Measurements from ENCODE around the gene TUT4. TPM values are rescaled to one million over a fixed set of nuclear protein-coding genes. Genes with fewer than 3 reads are reported as not detected.

The TUT4 gene
- total RNA-seq, 1 donor from 2014 or later, result 158 TPM

DNA sequence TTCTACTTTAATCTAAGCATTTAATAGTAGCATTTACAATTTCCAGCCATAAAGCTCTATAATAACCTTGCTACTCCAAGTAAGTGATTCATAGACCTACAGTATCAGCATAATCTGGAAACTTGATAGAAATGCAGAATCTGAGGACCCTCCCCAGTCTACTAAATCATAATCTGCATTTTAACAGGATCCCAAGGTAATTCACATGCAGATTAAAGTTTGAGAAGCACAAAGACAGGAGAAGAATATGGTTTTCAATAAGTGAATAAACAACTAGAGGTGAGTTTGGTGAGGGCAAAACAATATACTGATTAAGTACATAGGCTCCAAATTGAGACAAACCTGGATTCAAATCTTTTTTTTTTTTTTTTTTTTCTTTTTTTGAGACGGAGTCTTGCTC, 91.1 kb downstream of the TUT4 start:
- ATAC-seq (ENCODE audit: low read depth) (no peak), DNase-seq (no peak)
- peaks cover 50% of the 10 kb centered on the region for H3K36me3 Mint-ChIP-seq (ENCODE audit: low read depth)
- TF ChIP-seq, protein P1, sequence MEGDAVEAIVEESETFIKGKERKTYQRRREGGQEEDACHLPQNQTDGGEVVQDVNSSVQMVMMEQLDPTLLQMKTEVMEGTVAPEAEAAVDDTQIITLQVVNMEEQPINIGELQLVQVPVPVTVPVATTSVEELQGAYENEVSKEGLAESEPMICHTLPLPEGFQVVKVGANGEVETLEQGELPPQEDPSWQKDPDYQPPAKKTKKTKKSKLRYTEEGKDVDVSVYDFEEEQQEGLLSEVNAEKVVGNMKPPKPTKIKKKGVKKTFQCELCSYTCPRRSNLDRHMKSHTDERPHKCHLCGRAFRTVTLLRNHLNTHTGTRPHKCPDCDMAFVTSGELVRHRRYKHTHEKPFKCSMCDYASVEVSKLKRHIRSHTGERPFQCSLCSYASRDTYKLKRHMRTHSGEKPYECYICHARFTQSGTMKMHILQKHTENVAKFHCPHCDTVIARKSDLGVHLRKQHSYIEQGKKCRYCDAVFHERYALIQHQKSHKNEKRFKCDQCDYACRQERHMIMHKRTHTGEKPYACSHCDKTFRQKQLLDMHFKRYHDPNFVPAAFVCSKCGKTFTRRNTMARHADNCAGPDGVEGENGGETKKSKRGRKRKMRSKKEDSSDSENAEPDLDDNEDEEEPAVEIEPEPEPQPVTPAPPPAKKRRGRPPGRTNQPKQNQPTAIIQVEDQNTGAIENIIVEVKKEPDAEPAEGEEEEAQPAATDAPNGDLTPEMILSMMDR (IDR thresholded peaks at IDR 0.05), result no peak
- POLR2A ChIA-PET, result no interaction called here
- H3K27ac Mint-ChIP-seq, result no peak overlapping the region
- no peak overlapping the region for H3K4me3 Mint-ChIP-seq
- no peaks in the 10 kb centered on the region for H3K9me3 Mint-ChIP-seq
- CTCF ChIA-PET, result no interaction called here
- intact Hi-C loops (cut with micrococcal nuclease), result no loop called here
- H3K27me3 Mint-ChIP-seq, result no peaks in the 10 kb centered on the region
- no peaks in the 10 kb centered on the region for H3K4me1 Mint-ChIP-seq

DNA sequence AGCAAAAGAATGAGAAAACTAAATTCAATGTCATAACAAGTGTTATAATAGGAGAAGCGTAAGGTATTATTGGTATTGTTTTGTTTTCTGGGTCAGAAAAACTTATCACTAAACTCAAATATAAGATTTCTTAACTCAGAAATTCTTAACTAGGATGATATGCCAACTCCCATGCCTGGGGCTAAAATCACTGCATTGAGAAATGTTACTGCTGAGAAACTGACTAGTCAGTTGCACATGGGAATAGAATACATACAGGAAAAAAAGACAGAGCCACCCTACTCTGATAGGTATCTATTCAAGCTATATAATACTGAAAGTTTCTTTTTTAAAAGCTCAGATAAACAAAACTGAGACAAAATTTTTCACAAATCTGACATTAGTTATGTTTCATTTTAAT, 92.2 kb downstream of the TUT4 start:
- ChIA-PET POLR2A (no interaction called here), CTCF (no interaction called here)
- ATAC-seq (ENCODE audit: low read depth) (no peak), DNase-seq (no peak)
- intact Hi-C loops (cut with micrococcal nuclease), result no loop called here
- Mint-ChIP-seq H3K4me3 (no peak overlapping the region), H3K27ac (no peak overlapping the region), H3K4me1 (no peaks in the 10 kb centered on the region), H3K36me3 (ENCODE audit: low read depth) (peaks cover 51% of the 10 kb centered on the region), H3K9me3 (no peaks in the 10 kb centered on the region), H3K27me3 (no peaks in the 10 kb centered on the region)
- TF ChIP-seq, protein P1 (IDR thresholded peaks at IDR 0.05), result no peak

DNA sequence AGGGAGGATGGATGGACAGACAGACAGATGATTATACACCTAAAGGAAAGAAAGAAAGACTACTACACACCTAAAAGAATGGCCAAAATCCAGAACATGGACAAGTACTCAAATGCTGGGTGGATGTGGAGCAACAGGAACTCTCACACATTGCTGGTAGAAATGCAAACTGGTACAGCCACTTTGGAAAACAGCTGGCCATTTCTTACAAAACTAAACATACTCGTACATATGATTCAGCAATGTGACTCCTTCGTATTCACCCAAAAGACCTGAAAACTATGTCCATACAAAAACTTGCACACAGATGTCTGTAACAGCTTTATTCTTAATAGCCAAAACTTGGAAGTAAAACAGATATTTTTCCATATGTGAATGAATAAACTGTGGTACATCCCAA, 97.2 kb downstream of the TUT4 start:
- Mint-ChIP-seq H3K36me3 (ENCODE audit: low read depth) (peaks cover 64% of the 10 kb centered on the region), H3K27ac (no peak overlapping the region), H3K9me3 (no peaks in the 10 kb centered on the region), H3K4me1 (no peaks in the 10 kb centered on the region), H3K27me3 (no peaks in the 10 kb centered on the region), H3K4me3 (no peak overlapping the region)
- POLR2A ChIA-PET, result interaction anchor here (0.9 kb wide), 1 partner anchor 98 kb away, joined by 6 read pairs; no protein-coding TSS in a partner anchor
- no peak for ATAC-seq (ENCODE audit: low read depth)
- DNase-seq, result no peak
- TF ChIP-seq, protein P1 (IDR thresholded peaks at IDR 0.05), result no peak
- CTCF ChIA-PET, result no interaction called here
- intact Hi-C loops (cut with micrococcal nuclease), result no loop called here

DNA sequence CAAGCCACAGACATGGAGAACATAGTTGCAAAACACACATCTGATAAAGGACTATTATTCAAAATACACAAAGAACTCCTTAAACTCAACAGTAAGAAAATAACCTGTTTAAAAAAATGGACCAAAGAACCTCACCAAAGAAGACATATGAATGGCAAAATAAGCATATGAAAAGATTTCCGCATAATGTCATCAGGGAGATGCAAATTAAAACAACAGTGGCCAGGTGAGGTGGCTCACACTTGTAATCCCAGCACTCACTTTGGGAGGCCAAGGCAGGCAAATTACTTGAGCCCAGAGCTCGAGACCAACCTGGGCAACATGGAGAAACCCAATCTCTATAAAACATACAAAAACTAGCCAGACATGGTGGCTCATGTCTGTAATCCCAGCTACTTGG, 98.1 kb downstream of the TUT4 start:
- TF ChIP-seq, protein P1 (IDR thresholded peaks at IDR 0.05), result no peak
- H3K36me3 Mint-ChIP-seq (ENCODE audit: low read depth), result peaks cover 67% of the 10 kb centered on the region
- no peaks in the 10 kb centered on the region for H3K9me3 Mint-ChIP-seq
- H3K27ac Mint-ChIP-seq, result no peak overlapping the region
- ATAC-seq (ENCODE audit: low read depth) (no peak), DNase-seq (no peak)
- H3K27me3 Mint-ChIP-seq, result no peaks in the 10 kb centered on the region
- intact Hi-C loops (cut with micrococcal nuclease), result no loop called here
- no peaks in the 10 kb centered on the region for H3K4me1 Mint-ChIP-seq
- H3K4me3 Mint-ChIP-seq, result no peak overlapping the region
- ChIA-PET POLR2A (no interaction called here), CTCF (no interaction called here)

DNA sequence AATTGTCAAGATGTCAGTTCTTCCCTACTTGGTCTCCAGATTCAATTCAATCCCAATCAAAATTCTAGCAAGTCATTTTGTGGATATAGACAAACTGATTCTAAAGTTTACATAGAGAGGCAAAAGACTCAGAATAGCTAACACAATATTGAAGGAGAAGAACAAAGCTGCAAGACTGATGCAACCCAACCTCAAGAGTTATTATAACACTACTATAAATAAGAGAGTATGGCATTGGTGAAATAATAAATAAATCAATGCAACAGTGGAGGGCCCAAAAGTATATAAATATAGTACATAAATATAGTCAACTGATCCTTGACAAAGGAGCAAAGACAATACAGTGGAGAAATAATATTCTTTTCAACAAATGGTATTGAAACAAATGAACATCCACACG, 98.8 kb downstream of the TUT4 start:
- CTCF ChIA-PET, result no interaction called here
- H3K27ac Mint-ChIP-seq, result no peak overlapping the region
- peaks cover 67% of the 10 kb centered on the region for H3K36me3 Mint-ChIP-seq (ENCODE audit: low read depth)
- no peak overlapping the region for H3K4me3 Mint-ChIP-seq
- no peak for DNase-seq
- TF ChIP-seq, protein P1 (IDR thresholded peaks at IDR 0.05), result no peak
- intact Hi-C loops (cut with micrococcal nuclease), result no loop called here
- no peak for ATAC-seq (ENCODE audit: low read depth)
- H3K9me3 Mint-ChIP-seq, result no peaks in the 10 kb centered on the region
- H3K27me3 Mint-ChIP-seq, result no peaks in the 10 kb centered on the region
- no peaks in the 10 kb centered on the region for H3K4me1 Mint-ChIP-seq
- POLR2A ChIA-PET, result no interaction called here
